DOHH2 (cell line): ENCODE data around the gene INTS7.

Experiments
- H3F3A ChIP-seq: fragments of 200-600 bp; sonication (generic), shearing (Covaris generic); 2 replicates; pipeline ENCODE4 v1.6.0; 2016; ENCODE audit warnings: antibody characterized with exemption, mild to moderate bottlenecking; ENCODE audit not compliant: control insufficient read depth, insufficient read depth
- H3K27ac ChIP-seq: fragments of 200-600 bp; sonication (generic); 2 replicates; pipeline ENCODE4 v1.5.1; 2014; ENCODE audit warnings: low read depth, mild to moderate bottlenecking, low read length, moderate library complexity
- H3K27me3 ChIP-seq: fragments of 200-600 bp; sonication (generic); 2 replicates; pipeline ENCODE4 v1.6.1; 2014; ENCODE audit warnings: mild to moderate bottlenecking, low read length, mixed read lengths; ENCODE audit not compliant: control insufficient read depth
- H3K36me3 ChIP-seq: fragments of 200-600 bp; sonication (generic); 2 replicates; pipeline ENCODE4 v1.6.1; 2014; ENCODE audit warnings: mild to moderate bottlenecking, low read length, moderate library complexity, mixed read lengths; ENCODE audit not compliant: control insufficient read depth
- H3K4me1 ChIP-seq: fragments of 200-600 bp; sonication (generic); 2 replicates; pipeline ENCODE4 v1.6.1; 2014; ENCODE audit warnings: mild to moderate bottlenecking, low read length, mixed read lengths; ENCODE audit not compliant: control insufficient read depth
- H3K4me2 ChIP-seq: fragments of 200-600 bp; sonication (generic); 2 replicates; pipeline ENCODE4 v1.6.0; 2014; ENCODE audit warnings: mild to moderate bottlenecking, low read length, moderate library complexity
- H3K4me3 ChIP-seq: fragments of 200-600 bp; sonication (generic); 2 replicates; pipeline ENCODE4 v1.5.1; 2014; ENCODE audit warnings: mild to moderate bottlenecking, low read length, mixed read lengths
- H3K79me2 ChIP-seq: fragments of 200-600 bp; sonication (generic); 2 replicates; pipeline ENCODE4 v1.6.1; 2014; ENCODE audit warnings: mild to moderate bottlenecking, low read length, mixed read lengths; ENCODE audit not compliant: control insufficient read depth
- H3K9me2 ChIP-seq: fragments of 200-600 bp; sonication (generic); replicated peaks from 2 replicates; pipeline ENCODE4 v1.6.1; 2014; ENCODE audit warnings: mild to moderate bottlenecking, low read length, mixed read lengths; ENCODE audit not compliant: control insufficient read depth
- H3K9me3 ChIP-seq: fragments of 200-600 bp; sonication (generic); 2 replicates; pipeline ENCODE4 v1.6.1; 2014; ENCODE audit warnings: antibody characterized with exemption, low read length, mixed read lengths; ENCODE audit not compliant: control insufficient read depth, insufficient read depth
- H4K20me1 ChIP-seq: fragments of 200-600 bp; sonication (generic); 2 replicates; pipeline ENCODE4 v1.6.0; 2014; ENCODE audit warnings: low read depth, mild to moderate bottlenecking, antibody characterized with exemption, low read length, moderate library complexity; ENCODE audit not compliant: control insufficient read depth, insufficient read depth
- CTCF ChIP-seq: fragments of 200-600 bp; sonication (generic); IDR thresholded peaks from one replicate; pipeline ENCODE4 v1.5.1; 2014; ENCODE audit warnings: antibody characterized with exemption, mild to moderate bottlenecking, low read depth, low read length; ENCODE audit not compliant: poor library complexity, severe bottlenecking
- EZH2phosphoT487 ChIP-seq: fragments of 200-600 bp; sonication (generic); IDR thresholded peaks from 2 replicates; pipeline ENCODE4 v1.6.1; 2017; ENCODE audit warnings: borderline replicate concordance, mild to moderate bottlenecking, antibody characterized with exemption, low read length, moderate library complexity, mixed read lengths

The INTS7 gene

GRCh38 chr1:212062832-212063438 lies 27.6 kb upstream of the INTS7 start:
- no peaks in the 10 kb centered on the region for H3K27me3 ChIP-seq
- H3K9me3 ChIP-seq, result no peaks in the 10 kb centered on the region
- H3K27ac ChIP-seq, result no peak overlapping the region
- no peaks in the 10 kb centered on the region for H3K4me1 ChIP-seq
- no peak overlapping the region for H3K4me3 ChIP-seq
- H4K20me1 ChIP-seq, result no peaks in the 10 kb centered on the region
- H3K79me2 ChIP-seq, result no peaks in the 10 kb centered on the region
- H3F3A ChIP-seq, result peaks cover 24% of the 10 kb centered on the region
- TF ChIP-seq CTCF, result peak; percentile 70
- TF ChIP-seq EZH2phosphoT487, result no peak
- H3K9me2 ChIP-seq, result no peaks in the 10 kb centered on the region
- H3K4me2 ChIP-seq, result no peak overlapping the region
- H3K36me3 ChIP-seq, result peaks cover 77% of the 10 kb centered on the region

GRCh38 chr1:212060632-212061472 lies 25.5 kb upstream of the INTS7 start:
- Histone ChIP-seq H3F3A (peaks cover 25% of the 10 kb centered on the region), H4K20me1 (no peaks in the 10 kb centered on the region), H3K9me2 (no peaks in the 10 kb centered on the region), H3K36me3 (peaks cover 77% of the 10 kb centered on the region), H3K4me1 (no peaks in the 10 kb centered on the region), H3K27me3 (no peaks in the 10 kb centered on the region), H3K4me2 (no peak overlapping the region), H3K27ac (no peak overlapping the region), H3K79me2 (no peaks in the 10 kb centered on the region), H3K9me3 (no peaks in the 10 kb centered on the region), H3K4me3 (no peak overlapping the region)
- TF ChIP-seq EZH2phosphoT487 (no peak), CTCF (no peak)

- Histone ChIP-seq H3K4me3 (no peak overlapping the region), H3K27ac (no peak overlapping the region), H3K36me3 (peaks cover 88% of the 10 kb centered on the region)
Measured at GRCh38 chr1:212055333-212055732, 20.0 kb upstream of the INTS7 start.

More at GRCh38 chr1:212055333-212055732, 20.0 kb upstream of the INTS7 start:
- H3F3A ChIP-seq, result peaks cover 4% of the 10 kb centered on the region; the same call in 1 of the 2 replicates
- H3K4me1 ChIP-seq, result no peaks in the 10 kb centered on the region
- no peak overlapping the region for H3K4me2 ChIP-seq
- H3K27me3 ChIP-seq, result no peaks in the 10 kb centered on the region
- TF ChIP-seq CTCF (no peak), EZH2phosphoT487 (no peak)
- H4K20me1 ChIP-seq, result no peaks in the 10 kb centered on the region; the same call in 1 of the 2 replicates
- peaks cover 16% of the 10 kb centered on the region for H3K79me2 ChIP-seq
- H3K9me3 ChIP-seq, result no peaks in the 10 kb centered on the region
- H3K9me2 ChIP-seq, result no peaks in the 10 kb centered on the region
